Neuron (in vitro differentiated cells): ENCODE results near the gene TMEM50B.
"Not testable (repeated sequence)": the region's sequence is repeated elsewhere in the genome, so short reads cannot be mapped to it uniquely, and the experiment has no call there.

ENCODE experiments used
- H2AFZ ChIP-seq: one replicate; pipeline ENCODE4 v1.6.1; 2013; ENCODE audit warnings: low read depth, mild to moderate bottlenecking, inconsistent platforms, low read length, moderate library complexity
- H3K27me3 ChIP-seq: one replicate; pipeline ENCODE4 v1.6.1; 2013; ENCODE audit warnings: low read length; ENCODE audit not compliant: insufficient read depth
- H3K36me3 ChIP-seq: one replicate; pipeline ENCODE4 v1.6.1; 2013; ENCODE audit warnings: low read length; ENCODE audit not compliant: insufficient read depth
- H3K4me1 ChIP-seq: one replicate; pipeline ENCODE4 v1.6.1; 2013; ENCODE audit warnings: low read length; ENCODE audit not compliant: insufficient read depth
- H3K4me3 ChIP-seq: 2 replicates; pipeline ENCODE4 v1.5.1; 2013; ENCODE audit warnings: mild to moderate bottlenecking, low read length, moderate library complexity
- H3K9me3 ChIP-seq: one replicate; pipeline ENCODE4 v1.6.1; 2013; ENCODE audit warnings: low read length

TMEM50B gene

DNA sequence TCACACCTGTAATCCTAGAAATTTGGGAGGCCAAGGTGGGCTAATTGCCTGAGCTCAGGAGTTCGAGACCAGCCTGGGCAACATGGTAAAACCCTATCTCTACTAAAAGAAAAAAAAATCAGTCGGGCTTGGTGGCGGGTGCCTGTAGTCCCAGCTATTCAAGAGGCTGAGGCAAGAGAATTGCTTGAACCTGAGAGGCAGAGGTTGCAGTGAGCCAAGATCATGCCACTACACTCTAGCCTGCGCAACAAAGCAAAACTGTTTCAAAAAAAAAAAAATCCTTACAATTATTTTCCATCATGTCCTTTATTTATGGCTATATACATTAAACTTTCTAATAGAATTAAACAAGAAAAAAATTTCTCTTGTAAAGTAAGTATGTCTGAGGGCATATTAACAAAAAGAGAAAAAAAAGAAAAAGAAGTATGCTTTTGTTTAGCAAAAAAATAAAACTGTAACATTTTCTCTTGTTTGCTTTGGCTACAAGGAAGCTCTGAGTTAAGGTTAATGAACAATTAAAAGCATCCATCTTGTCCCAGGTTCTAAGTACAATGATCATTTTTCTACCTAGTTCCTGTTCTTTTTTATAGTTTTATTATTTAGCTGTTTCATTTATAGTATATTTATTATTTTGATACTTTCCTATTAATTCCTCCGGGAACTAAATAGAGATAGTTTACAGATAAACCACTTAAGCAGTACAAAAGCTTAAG, 18.1 kb downstream of the TMEM50B start:
- no peak overlapping the region for H3K4me3 ChIP-seq
- H3K36me3 ChIP-seq, result peaks cover 2% of the 10 kb centered on the region
- H2AFZ ChIP-seq, result no peak overlapping the region
- no peaks in the 10 kb centered on the region for H3K9me3 ChIP-seq
- H3K4me1 ChIP-seq, result no peaks in the 10 kb centered on the region
- H3K27me3 ChIP-seq, result no peaks in the 10 kb centered on the region

DNA sequence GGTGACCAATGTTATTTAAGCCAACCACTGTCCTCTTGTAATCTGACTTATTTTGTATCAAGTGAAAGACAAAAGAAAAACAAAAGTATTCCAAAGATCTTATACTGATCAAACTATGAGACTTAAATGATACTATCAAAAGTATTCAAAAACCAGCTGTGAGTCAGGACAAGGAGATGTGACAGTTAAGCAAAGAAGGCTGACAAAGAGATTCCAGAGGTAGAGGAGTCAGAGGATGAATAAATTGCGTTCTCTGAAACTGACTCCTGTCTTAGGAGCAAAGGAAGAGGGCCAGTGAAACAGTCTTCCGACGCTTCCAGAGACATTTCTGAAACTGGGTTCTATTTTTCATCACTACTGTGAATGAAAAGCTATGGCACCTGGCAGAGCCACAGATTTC, 20.9 kb downstream of the TMEM50B start:
- Histone ChIP-seq H3K9me3 (no peaks in the 10 kb centered on the region), H3K4me3 (no peak overlapping the region), H3K36me3 (peaks cover 8% of the 10 kb centered on the region), H3K4me1 (no peaks in the 10 kb centered on the region), H3K27me3 (no peaks in the 10 kb centered on the region), H2AFZ (no peak overlapping the region)

DNA sequence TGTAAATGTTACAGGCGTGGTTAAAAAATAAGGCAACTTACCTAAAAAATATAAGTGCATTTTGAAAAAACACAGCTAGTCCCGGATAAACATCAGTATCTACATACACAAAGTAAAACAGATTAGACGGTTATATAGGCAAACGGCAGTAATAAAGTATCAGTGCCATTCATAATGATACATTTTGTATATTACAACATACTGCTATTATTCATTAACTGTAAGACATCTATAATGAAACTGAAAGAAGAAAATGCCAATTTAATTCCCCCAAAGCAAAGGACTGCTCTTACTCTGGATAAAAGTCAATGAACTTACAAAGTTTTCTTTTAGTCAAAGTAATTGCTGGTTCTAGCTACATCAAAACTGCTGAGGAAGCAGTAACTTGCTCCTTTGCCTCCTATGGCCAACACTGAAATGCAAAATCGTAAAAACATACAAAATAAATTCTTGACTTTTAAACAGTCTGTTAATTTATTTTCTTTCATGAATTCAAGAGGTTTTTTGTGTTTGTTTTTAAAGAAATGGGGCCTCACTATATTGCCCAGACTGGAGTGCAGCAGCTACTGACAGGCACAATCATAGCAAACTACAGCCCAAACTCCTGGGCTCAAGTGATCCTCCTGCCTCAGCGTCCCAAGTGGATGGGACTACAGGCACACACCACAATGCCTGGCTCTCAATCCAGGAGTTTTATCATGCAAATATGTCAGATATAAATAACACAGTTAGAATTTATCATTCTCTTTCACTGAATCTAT, 23.9 kb downstream of the TMEM50B start:
- H3K9me3 ChIP-seq, result no peaks in the 10 kb centered on the region
- no peaks in the 10 kb centered on the region for H3K27me3 ChIP-seq
- H3K4me1 ChIP-seq, result no peaks in the 10 kb centered on the region
- H3K36me3 ChIP-seq, result peaks cover 8% of the 10 kb centered on the region
- no peak overlapping the region for H2AFZ ChIP-seq
- H3K4me3 ChIP-seq, result no peak overlapping the region

DNA sequence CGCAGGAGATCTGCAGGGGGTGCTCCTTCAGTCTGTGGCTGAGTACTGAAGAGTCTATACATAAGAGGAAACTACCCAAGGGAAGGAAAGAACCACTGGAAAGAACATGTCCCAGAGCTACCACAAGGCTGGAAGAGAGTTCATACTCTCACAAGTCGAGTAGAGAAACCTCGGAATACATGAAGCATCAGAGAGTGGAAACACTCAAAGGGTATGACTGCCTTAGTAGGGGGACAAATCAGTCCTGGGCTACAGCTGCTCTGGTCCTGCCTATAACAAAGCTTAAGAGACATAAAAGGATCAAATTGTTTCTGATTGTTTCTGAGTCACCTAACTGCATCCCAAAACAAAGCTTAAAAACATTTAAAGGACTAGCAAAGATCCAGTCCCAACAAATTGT, 27.4 kb downstream of the TMEM50B start:
- Histone ChIP-seq H3K36me3 (peaks cover 8% of the 10 kb centered on the region), H3K27me3 (no peaks in the 10 kb centered on the region), H2AFZ (no peak overlapping the region), H3K9me3 (no peaks in the 10 kb centered on the region), H3K4me3 (no peak overlapping the region), H3K4me1 (no peaks in the 10 kb centered on the region)

DNA sequence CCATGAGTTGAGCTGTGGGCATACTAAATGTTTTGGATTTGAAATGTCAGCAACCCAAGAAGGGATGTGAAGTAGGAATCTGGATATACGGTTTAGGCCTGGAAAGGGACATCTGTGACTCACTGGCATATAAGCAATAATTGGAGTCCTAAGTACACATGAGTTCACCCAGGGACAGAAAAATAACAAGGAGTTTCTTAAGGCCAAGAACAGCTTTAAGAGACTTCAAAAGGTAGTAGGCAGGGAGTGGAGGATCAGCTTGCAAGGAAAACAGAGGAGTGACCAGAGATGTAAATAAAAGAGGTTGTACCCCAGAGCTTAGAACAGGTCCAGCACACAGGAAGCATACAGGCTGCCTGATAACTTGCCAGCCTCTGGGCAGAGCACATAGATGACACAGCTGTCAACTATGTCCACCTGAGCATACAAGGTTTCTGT, 28.1 kb downstream of the TMEM50B start:
- Histone ChIP-seq H3K36me3 (peaks cover 8% of the 10 kb centered on the region), H3K9me3 (no peaks in the 10 kb centered on the region), H3K27me3 (no peaks in the 10 kb centered on the region), H3K4me1 (no peaks in the 10 kb centered on the region), H2AFZ (no peak overlapping the region), H3K4me3 (no peak overlapping the region)

DNA sequence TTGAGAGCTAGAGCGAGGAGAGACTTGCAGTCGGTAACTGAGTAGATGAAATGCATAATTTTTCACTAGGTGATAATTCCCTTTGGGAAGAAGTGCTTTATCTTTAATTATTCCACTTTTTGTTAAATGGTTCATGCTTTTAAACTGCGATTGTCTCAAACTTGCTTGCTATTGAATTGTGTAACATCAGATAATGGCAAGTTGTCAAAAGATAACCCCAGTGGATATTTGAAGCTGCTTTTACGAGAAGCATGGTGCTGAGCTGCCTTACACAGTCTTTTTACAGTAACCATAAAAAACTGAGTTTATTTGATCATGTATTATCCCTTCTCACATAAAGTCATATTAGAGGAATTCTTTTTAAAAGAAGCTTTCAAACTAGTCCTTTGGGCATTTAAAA, 30.2 kb downstream of the TMEM50B start:
- Histone ChIP-seq H3K9me3 (no peaks in the 10 kb centered on the region), H3K27me3 (no peaks in the 10 kb centered on the region), H2AFZ (no peak overlapping the region), H3K4me1 (no peaks in the 10 kb centered on the region), H3K36me3 (peaks cover 6% of the 10 kb centered on the region), H3K4me3 (no peak overlapping the region)

DNA sequence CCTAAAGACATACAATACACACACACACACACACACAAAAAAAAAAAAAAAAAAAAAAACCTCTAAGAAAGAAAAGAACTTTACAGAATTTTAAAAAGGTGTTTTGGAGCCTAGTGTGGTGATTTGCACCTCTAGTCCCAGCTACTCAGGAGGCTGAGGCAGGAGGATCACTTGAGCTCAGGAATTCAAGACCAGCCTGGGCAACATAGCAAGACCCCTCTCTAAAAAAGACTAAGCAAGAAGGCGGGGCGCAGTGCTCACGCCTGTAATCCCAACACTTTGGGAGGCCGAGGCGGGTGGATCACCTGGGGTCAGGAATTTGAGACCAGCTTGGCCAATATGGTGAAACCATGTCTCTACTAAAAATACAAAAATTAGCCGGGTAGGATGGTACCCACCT, 33.2 kb downstream of the TMEM50B start:
- not testable (repeated sequence) for H3K4me3 ChIP-seq, H3K36me3 ChIP-seq, H3K4me1 ChIP-seq, H2AFZ ChIP-seq, H3K27me3 ChIP-seq, H3K9me3 ChIP-seq

DNA sequence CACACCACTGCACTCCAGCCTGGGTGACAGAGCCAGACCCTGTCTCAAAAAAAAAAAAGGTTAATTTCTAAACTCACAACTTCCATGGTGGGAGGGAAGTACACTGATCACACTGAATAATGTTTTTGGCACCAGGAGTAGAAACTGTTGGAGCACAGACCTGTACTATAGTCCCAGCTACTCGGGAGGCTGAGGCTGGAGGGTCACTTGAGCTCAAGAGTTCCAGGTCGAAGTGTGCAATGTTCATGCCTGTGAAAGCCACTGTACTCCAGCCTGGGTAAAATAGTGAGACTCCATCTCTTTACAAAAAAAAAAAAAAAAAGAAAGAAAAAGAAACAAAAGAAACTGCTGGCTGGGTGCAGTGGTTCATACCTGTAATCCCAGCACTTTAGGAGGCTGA, 35.3 kb downstream of the TMEM50B start:
- no peak overlapping the region for H2AFZ ChIP-seq
- H3K9me3 ChIP-seq, result no peaks in the 10 kb centered on the region
- no peaks in the 10 kb centered on the region for H3K27me3 ChIP-seq
- H3K4me1 ChIP-seq, result no peaks in the 10 kb centered on the region
- no peak overlapping the region for H3K4me3 ChIP-seq
- H3K36me3 ChIP-seq, result no peaks in the 10 kb centered on the region

DNA sequence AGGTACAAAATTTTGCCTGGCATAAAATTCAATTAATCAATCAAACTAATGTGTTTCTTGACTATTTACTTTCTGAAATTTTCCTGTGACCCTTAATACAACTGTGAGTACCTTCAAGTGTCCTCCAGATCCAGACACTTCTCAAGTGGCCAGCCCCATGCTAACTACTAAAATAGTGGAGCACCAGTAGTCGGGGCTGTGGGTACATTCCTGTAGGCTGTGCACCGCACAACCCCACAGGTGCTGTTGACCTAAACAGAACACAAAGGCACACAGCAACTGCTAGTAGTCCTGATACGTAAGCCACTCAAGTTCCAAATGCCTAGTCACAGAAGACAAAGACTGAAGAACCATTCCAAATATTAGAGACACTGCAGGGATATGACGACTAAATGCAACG, 36.6 kb downstream of the TMEM50B start:
- Histone ChIP-seq H3K27me3 (no peaks in the 10 kb centered on the region), H3K4me1 (no peaks in the 10 kb centered on the region), H3K9me3 (no peaks in the 10 kb centered on the region), H2AFZ (no peak overlapping the region), H3K36me3 (peaks cover 5% of the 10 kb centered on the region), H3K4me3 (no peak overlapping the region)

DNA sequence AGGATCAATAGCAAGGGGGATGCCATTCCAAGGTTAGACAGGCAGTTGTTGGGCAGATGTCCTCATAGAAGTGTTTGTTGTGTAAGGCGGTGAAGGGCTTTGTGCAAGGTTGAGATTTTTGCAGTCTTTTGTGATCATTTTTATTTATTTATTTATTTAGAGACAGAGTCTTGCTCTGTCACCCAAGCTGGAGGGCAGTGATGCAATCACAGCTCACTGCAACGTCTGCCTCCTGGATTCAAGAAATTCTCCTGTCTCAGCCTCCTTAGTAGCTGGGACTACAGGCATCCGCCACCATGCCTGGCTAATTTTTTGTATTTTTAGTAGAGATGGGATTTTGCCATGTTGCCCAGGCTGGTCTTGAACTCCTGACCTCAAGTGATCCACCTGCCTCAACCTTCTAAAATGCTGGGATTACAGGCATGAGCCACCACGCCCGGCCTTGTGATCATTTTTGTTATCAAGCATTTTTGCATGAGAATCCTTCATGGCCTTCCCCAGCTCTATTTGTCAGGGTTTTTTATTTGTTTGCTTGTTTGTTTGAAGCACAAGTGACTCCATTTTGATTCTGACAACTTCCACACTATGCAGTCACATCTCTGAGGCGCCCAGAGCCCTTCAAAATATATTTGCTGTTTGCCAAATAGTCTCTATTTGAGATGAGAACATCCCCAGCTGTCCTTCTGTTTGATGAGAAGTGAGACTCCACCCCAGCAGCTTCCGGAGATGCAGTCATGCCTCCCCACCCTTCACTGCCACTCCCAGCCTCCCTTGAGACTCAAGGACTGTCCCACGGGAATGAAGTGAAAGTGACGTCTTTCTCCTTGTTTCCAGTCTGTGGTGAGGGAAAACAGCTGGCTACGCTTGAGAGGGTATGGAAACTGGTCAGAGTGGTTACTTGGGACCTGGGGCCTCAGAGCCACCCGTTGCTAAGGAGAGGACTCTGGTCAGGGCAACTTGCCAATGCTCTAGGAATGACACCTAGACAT, 38.0 kb downstream of the TMEM50B start:
- Histone ChIP-seq H3K4me1 (no peaks in the 10 kb centered on the region), H2AFZ (no peak overlapping the region), H3K4me3 (no peak overlapping the region)

DNA sequence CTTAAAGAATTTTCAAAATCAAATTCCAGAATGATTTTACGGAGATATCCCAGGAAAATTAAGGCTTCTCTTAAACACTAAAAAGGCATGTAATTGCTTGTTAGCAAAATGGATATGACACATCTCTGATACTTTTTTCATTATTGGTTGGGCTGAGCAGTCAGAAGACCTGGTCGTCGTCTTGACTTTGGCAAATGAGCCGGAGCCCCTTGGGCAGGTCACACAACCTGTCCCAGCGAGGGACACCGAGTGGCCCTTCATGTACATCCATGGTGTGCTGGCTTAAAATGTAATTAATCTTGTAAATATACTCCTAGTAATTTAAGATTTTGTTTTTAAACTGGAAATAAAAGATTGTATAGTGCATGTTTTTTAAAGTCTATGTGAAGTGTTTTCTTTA, 42.6 kb downstream of the TMEM50B start:
- H3K4me1 ChIP-seq, result peaks cover 11% of the 10 kb centered on the region
- peaks cover 40% of the 10 kb centered on the region for H3K36me3 ChIP-seq
- no peaks in the 10 kb centered on the region for H3K9me3 ChIP-seq
- no peak overlapping the region for H2AFZ ChIP-seq
- H3K27me3 ChIP-seq, result no peaks in the 10 kb centered on the region
- H3K4me3 ChIP-seq, result no peak overlapping the region

More for the DNA sequence above, 38.0 kb downstream of the TMEM50B start:
- H3K27me3 ChIP-seq, result no peaks in the 10 kb centered on the region
- H3K9me3 ChIP-seq, result no peaks in the 10 kb centered on the region
- peaks cover 13% of the 10 kb centered on the region for H3K36me3 ChIP-seq

DNA sequence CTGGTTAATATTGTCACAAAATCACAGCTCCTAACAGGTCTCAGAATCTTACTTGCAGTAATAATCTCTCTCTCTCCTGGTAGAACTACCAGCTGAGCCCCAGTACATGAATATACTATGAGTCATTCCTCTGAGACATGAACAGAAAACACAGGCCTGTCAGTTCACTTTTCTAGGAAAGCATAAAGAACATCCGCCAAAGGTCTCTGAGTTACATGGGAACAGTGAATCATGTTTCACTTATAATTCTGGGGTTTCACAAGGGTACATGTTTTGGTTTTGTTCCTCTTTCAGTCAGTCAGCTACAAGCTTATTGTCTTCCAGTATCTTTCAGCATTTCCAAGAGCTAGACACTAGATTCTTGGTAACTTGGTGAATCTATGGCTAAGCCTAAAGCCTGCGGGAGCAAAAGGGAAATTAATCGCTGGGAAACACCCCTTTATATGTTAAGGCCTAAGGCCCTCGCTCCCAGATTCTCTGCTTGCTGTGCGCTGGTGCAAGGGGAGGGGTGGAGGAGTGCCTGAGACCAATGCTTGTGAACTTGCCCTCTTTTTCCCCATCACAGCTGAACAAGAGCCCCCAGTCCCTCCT, 44.9 kb downstream of the TMEM50B start:
- Histone ChIP-seq H3K4me1 (peaks cover 11% of the 10 kb centered on the region), H3K27me3 (no peaks in the 10 kb centered on the region), H2AFZ (no peak overlapping the region), H3K4me3 (no peak overlapping the region), H3K36me3 (peaks cover 56% of the 10 kb centered on the region), H3K9me3 (no peaks in the 10 kb centered on the region)
